Heart right ventricle (tissue), 16 donors: ENCODE results near the gene DIP2C. TPM values are rescaled to one million over a fixed set of nuclear protein-coding genes. Genes with fewer than 3 reads are reported as not detected.

Source experiments
- ATAC-seq, 8 donors: fragments of 200-7000 bp; cut with Tn5 transposase; one replicate each; pipeline ENCODE4 v1.9.1; 2020; ENCODE audit warnings: mild to moderate bottlenecking in 8 of 8, moderate library complexity in 8 of 8, moderate number of reproducible peaks in 1 of 8
- DNase-seq, 2 donors: peaks; one replicate each; pipeline ENCODE4 v3.0.0-alpha.2; 2020
- H3K27ac ChIP-seq, 10 donors: fragments of 200-600 bp; sonication (generic) in 2 of 10; one replicate each; pipeline versions ENCODE4 v1.5.0 to v1.8.0; 2020 to 2022; ENCODE audit warnings: mild to moderate bottlenecking in 3 of 10
- H3K27me3 ChIP-seq, 7 donors: fragments of 200-600 bp; one replicate each; pipeline ENCODE4 v1.8.0; 2021 to 2022; ENCODE audit warnings: mild to moderate bottlenecking in 2 of 7
- H3K36me3 ChIP-seq, 9 donors: fragments of 200-600 bp; sonication (generic) in 1 of 9; one replicate each; pipeline versions ENCODE4 v1.5.0 to v1.8.0; 2020 to 2022; ENCODE audit warnings: mild to moderate bottlenecking in 2 of 9
- H3K4me1 ChIP-seq, 9 donors: fragments of 200-600 bp; sonication (generic) in 1 of 9; one replicate each; pipeline versions ENCODE4 v1.5.0 to v1.8.0; 2020 to 2022; ENCODE audit warnings: mild to moderate bottlenecking in 4 of 9
- H3K4me3 ChIP-seq, 10 donors: fragments of 200-600 bp; sonication (generic) in 2 of 10; one replicate each; pipeline versions ENCODE4 v1.5.0 to v1.8.0; 2020 to 2022; ENCODE audit warnings: mild to moderate bottlenecking in 7 of 10, moderate library complexity in 2 of 10
- H3K9me3 ChIP-seq, 11 donors: fragments of 200-600 bp in 10 of 11; sonication (generic) in 2 of 11; one replicate each; pipeline versions ENCODE4 v1.5.0 to v1.8.0; 2013 to 2022; ENCODE audit warnings: mild to moderate bottlenecking in 2 of 11, control low read depth in 1 of 11, moderate library complexity in 1 of 11
- WGBS, 2 donors: extraction: QIAGEN DNeasy Blood & Tissue Kit; methylation state at CpG; one replicate each; pipeline ENCODE4 v1.1.7; 2013; ENCODE audit warnings: inconsistent platforms in 1 of 2; 5-methylcytosine and 5-hydroxymethylcytosine counted together
- intact Hi-C, 10 donors: fragments of 100-400 bp; cut with DNase I; formaldehyde crosslinking; loops; one replicate each; pipeline versions ENCODE4 v1.11.1 to v1.14.2; 2022
- polyA plus RNA-seq, 2 donors: library from polyadenylated mRNA; stranded (reverse); fragments of 200-250 nt; gene quantifications; one replicate each; pipeline ENCODE4 v1.2.3, GENCODE V29; 2013
- total RNA-seq, 10 donors: library from RNA; stranded (reverse); fragmentation: NEBNext Ultra II Directional in 3 of 10; extraction: Animal tissue kit (Norgen Biotek cat#: 25700) in 3 of 10; gene quantifications; one replicate each; pipeline versions ENCODE4 v1.2.1 to v1.2.4, GENCODE V29; 2021 to 2023
- TF ChIP-seq, protein P1 (sequence below), 9 donors: fragments of 200-600 bp; sonication (generic) in 2 of 9; IDR thresholded peaks; one replicate each; pipeline versions ENCODE4 v1.5.0 to v1.8.0; 2021 to 2022; ENCODE audit warnings: antibody characterized with exemption in 9 of 9, mild to moderate bottlenecking in 5 of 9, moderate library complexity in 1 of 9
- donor health status: Arrhythmogenic right ventricular cardiomyopathy.
- donor health status: ischemic (EF 13 %, LVEDD 7.1; RV severe dilation, severe dysfunction).
- donor health status: healthy with polysubstance abuse.
- donor health status: DM: no; HTN: yes; CAD: no.
- donor health status: DM: no; HTN: no; CAD: no.
- donor health status: ischemic (EF 25% LVEDD 6.9; RV normal size, moderate dysfunction).
- donor health status: ischemic (EF 25% LVEDD 5.7; RV mildly dilated, moderate dysfunction).
- donor health status: healthy.
- donor health status: DM: yes; HTN: yes; CAD: no.
- donor health status: Ischemic cardiomyopathy.
- donor health status: ischemic (EF 35%, LVEDD 5.7; RV mildly dilated, moderate dysfunction).
- donor health status: nonischemic (EF 11% LVEDD 7.7; RV severe dilation, severe dysfunction).
- donor health status: DM: yes; HTN: yes; CAD: no.
- donor health status: PGD.
- donor health status: ischemic (EF 29% LVEDD 5.4; RV normal size, mild dysfunction).
- donor health status: nonischemic (EF 23%, LVEDD 6.1; RV moderate dilation, normal function).

Gene DIP2C
- total and polyA plus RNA-seq, 12 donors: 7.1 to 48.2 (median 33.7) TPM

DNA sequence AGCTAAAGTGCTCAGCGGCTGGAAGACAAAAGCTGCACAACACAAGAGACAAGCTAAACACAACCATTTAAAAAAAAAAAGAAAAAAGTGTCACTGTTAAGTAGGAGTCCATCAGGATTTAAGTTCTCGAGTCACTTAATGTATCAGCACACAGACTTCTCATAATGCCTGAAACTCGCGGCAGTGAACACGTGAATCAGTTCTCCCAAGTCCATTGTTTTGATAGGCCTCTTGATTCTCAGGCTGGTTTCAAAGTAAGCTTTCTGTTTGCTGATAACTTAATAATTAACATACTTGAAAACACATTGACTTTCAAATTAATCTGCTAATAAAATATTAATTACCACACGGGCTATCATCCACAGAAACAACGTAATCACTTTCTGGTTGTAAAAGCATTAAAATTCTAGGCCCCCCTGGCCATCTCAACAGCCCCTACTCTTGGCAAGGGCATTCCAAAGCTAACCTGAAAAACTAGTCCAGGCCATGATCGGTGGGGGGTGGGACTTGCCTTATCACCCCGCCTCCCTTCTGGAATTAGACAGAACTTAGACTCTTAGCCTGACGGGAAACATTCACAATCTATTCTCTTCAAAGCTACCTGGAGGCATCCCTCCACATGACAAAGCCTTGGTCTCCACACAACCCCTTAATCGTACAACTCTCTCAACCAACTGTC lies 129.0 kb downstream of the DIP2C start:
- intact Hi-C loops: no loop called here
- ATAC-seq (no peak), DNase-seq (no peak)
- peaks cover 0 to 57% (median 25%) of the 10 kb centered on the region in 9 donors for H3K4me1 ChIP-seq
- WGBS, 2 donors: 94% methylated on average over 11 of the region's 11 CpGs
- no peak overlapping the region for H3K27ac ChIP-seq
- H3K27me3 ChIP-seq: no peaks in the 10 kb centered on the region
- H3K36me3 ChIP-seq: no peaks in the 10 kb centered on the region
- H3K4me3 ChIP-seq: no peak overlapping the region
- TF ChIP-seq, protein P1, sequence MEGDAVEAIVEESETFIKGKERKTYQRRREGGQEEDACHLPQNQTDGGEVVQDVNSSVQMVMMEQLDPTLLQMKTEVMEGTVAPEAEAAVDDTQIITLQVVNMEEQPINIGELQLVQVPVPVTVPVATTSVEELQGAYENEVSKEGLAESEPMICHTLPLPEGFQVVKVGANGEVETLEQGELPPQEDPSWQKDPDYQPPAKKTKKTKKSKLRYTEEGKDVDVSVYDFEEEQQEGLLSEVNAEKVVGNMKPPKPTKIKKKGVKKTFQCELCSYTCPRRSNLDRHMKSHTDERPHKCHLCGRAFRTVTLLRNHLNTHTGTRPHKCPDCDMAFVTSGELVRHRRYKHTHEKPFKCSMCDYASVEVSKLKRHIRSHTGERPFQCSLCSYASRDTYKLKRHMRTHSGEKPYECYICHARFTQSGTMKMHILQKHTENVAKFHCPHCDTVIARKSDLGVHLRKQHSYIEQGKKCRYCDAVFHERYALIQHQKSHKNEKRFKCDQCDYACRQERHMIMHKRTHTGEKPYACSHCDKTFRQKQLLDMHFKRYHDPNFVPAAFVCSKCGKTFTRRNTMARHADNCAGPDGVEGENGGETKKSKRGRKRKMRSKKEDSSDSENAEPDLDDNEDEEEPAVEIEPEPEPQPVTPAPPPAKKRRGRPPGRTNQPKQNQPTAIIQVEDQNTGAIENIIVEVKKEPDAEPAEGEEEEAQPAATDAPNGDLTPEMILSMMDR (IDR thresholded peaks at IDR 0.05): no peak
- peaks cover 0 to 18% (median 0%) of the 10 kb centered on the region in 11 donors for H3K9me3 ChIP-seq

DNA sequence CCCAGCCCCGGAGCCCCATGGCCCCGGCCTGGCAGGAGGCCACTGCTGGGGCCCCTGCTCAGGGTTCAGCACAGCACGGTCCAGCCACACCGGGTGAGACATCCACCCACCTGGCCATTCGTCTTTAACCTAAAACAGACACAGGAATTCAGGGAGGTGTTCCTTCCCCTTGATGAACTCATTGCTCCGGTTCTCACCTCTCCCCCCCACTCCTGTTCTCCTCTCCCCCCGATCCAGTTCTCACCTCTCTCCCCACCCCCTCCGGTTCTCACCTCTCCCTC lies 129.8 kb downstream of the DIP2C start:
- ATAC-seq (no peak), DNase-seq (no peak)
- Histone ChIP-seq H3K27me3 (no peaks in the 10 kb centered on the region), H3K36me3 (no peaks in the 10 kb centered on the region), H3K4me3 (no peak overlapping the region), H3K4me1 (peaks cover 0 to 59% (median 25%) of the 10 kb centered on the region in 9 donors), H3K27ac (no peak overlapping the region), H3K9me3 (peaks cover 0 to 15% (median 0%) of the 10 kb centered on the region in 11 donors)
- intact Hi-C loops: no loop called here
- 60 to 72% methylated on average over 8 of the region's 8 CpGs for WGBS, 2 donors
- TF ChIP-seq, protein P1 (IDR thresholded peaks at IDR 0.05): no peak

DNA sequence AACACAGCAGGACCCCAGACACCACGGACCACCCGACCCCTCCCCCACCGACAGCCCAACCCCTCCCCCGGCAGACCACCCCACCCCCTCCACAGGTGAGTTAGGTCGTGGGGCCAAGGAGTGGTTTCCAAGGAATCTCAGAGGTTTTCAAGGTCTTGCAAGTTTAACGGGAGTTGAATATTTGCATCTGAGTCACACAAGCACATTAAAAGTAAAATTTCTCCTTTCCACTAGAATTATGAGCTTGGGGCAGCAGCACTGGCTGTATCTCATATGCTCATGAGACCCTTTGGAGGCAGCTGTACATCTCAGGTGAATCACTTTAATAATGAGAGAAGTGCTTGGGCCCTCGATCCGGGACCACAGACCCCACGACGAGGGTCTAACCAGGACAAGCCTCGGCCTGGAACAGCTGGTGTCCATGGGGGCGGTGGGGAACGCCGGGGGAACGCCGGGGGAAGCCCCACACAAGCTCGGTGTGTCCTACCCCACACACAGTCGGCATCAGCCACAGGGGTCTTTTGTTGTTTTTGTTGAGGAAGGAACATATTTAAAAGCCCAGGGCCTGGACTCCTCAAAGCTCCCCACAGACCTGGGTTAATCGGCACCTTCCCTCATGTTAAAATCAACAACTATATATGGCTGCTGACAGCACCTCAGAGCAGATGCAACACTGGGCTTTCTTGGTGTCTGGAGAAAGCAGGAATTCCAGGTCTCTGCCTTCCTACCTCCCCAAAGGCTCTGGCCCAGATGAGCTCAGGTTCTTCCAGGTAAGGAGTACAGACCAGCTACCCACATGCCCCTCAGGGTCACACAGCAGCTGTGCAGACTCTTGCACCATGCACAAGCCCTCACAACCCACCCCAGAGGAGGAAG lies 130.3 kb downstream of the DIP2C start:
- DNase-seq (no peak), ATAC-seq (no peak)
- TF ChIP-seq, protein P1 (IDR thresholded peaks at IDR 0.05): no peak
- intact Hi-C loops: no loop called here
- Histone ChIP-seq H3K27me3 (no peaks in the 10 kb centered on the region), H3K4me1 (peaks cover 0 to 59% (median 25%) of the 10 kb centered on the region in 9 donors), H3K4me3 (no peak overlapping the region), H3K27ac (no peak overlapping the region), H3K9me3 (peaks cover 0 to 9% (median 0%) of the 10 kb centered on the region in 11 donors), H3K36me3 (no peaks in the 10 kb centered on the region)
- WGBS, 2 donors: 87% methylated on average over 19 of the region's 19 CpGs

DNA sequence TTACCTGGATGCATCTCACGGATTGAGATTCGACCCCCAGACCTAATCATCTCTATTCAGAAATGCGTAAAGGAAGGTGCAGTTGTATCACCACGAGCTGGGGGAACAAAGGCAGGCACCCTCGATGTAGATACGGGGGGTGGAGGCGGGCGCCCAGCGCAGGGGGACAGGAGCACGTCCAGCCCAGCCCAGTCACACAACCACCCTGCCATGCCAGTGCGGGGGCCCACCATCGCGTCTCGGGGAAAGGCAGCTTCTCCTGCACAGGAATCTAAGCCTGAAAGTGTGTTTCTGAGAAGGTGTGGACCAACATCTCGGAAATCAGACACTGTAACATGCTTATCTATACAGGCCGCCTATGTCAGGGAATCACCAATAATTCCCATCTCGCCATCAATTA lies 131.1 kb downstream of the DIP2C start:
- TF ChIP-seq, protein P1 (IDR thresholded peaks at IDR 0.05): no peak
- Histone ChIP-seq H3K27me3 (no peaks in the 10 kb centered on the region), H3K36me3 (no peaks in the 10 kb centered on the region), H3K4me1 (peaks cover 0 to 59% (median 25%) of the 10 kb centered on the region in 9 donors), H3K9me3 (peaks cover 0 to 2% (median 0%) of the 10 kb centered on the region in 11 donors), H3K27ac (no peak overlapping the region), H3K4me3 (no peak overlapping the region)
- DNase-seq (no peak), ATAC-seq (no peak)
- intact Hi-C loops: no loop called here
- 85 to 91% methylated on average over 17 of the region's 17 CpGs for WGBS, 2 donors
